ENCODE data around the gene DNAH9. TPM values are rescaled to one million over a fixed set of nuclear protein-coding genes. Genes with fewer than 3 reads are reported as not detected.

The DNAH9 gene
- total RNA-seq, 1 donor from 2014 or later, result 0.08 TPM

GRCh38 chr17:11561702-11562101, 36.6 kb upstream of the DNAH9 start:
- H3K4me3 ChIP-seq (ENCODE audit: low read depth, low read length), result no peak overlapping the region
- H3K27me3 ChIP-seq (ENCODE audit: control insufficient read depth, insufficient read depth, low read length), result no peaks in the 10 kb centered on the region
- DNase-seq (ENCODE audit: low read depth), result no peak
- H3K36me3 ChIP-seq (ENCODE audit: control insufficient read depth, insufficient read depth, low read length), result no peaks in the 10 kb centered on the region
- TF ChIP-seq CTCF (IDR thresholded peaks at IDR 0.05; ENCODE audit: insufficient read depth, low read length, poor library complexity, severe bottlenecking), result no peak

- DNase-seq (ENCODE audit: low read depth), result no peak
- no peak for TF ChIP-seq CTCF (IDR thresholded peaks at IDR 0.05; ENCODE audit: insufficient read depth, low read length, poor library complexity, severe bottlenecking)
- no peak overlapping the region for H3K4me3 ChIP-seq (ENCODE audit: low read depth, low read length)
- no peaks in the 10 kb centered on the region for H3K36me3 ChIP-seq (ENCODE audit: control insufficient read depth, insufficient read depth, low read length)
- H3K27me3 ChIP-seq (ENCODE audit: control insufficient read depth, insufficient read depth, low read length), result no peaks in the 10 kb centered on the region
Measured at GRCh38 chr17:11564589-11565380, 33.5 kb upstream of the DNAH9 start.

- Histone ChIP-seq H3K4me3 (ENCODE audit: low read depth, low read length) (no peak overlapping the region), H3K36me3 (ENCODE audit: control insufficient read depth, insufficient read depth, low read length) (no peaks in the 10 kb centered on the region), H3K27me3 (ENCODE audit: control insufficient read depth, insufficient read depth, low read length) (no peaks in the 10 kb centered on the region)
- no peak for TF ChIP-seq CTCF (IDR thresholded peaks at IDR 0.05; ENCODE audit: insufficient read depth, low read length, poor library complexity, severe bottlenecking)
- DNase-seq (ENCODE audit: low read depth), result no peak
Measured at GRCh38 chr17:11565591-11565990, 32.7 kb upstream of the DNAH9 start.

GRCh38 chr17:11578998-11579397, 19.3 kb upstream of the DNAH9 start:
- Histone ChIP-seq H3K36me3 (ENCODE audit: control insufficient read depth, insufficient read depth, low read length) (no peaks in the 10 kb centered on the region), H3K27me3 (ENCODE audit: control insufficient read depth, insufficient read depth, low read length) (no peaks in the 10 kb centered on the region), H3K4me3 (ENCODE audit: low read depth, low read length) (no peak overlapping the region)
- DNase-seq (ENCODE audit: low read depth), result no peak
- TF ChIP-seq CTCF (IDR thresholded peaks at IDR 0.05; ENCODE audit: insufficient read depth, low read length, poor library complexity, severe bottlenecking), result no peak

- TF ChIP-seq CTCF (IDR thresholded peaks at IDR 0.05; ENCODE audit: insufficient read depth, low read length, poor library complexity, severe bottlenecking), result no peak
- H3K27me3 ChIP-seq (ENCODE audit: control insufficient read depth, insufficient read depth, low read length), result no peaks in the 10 kb centered on the region
- DNase-seq (ENCODE audit: low read depth), result no peak
- H3K36me3 ChIP-seq (ENCODE audit: control insufficient read depth, insufficient read depth, low read length), result no peaks in the 10 kb centered on the region
- H3K4me3 ChIP-seq (ENCODE audit: low read depth, low read length), result no peak overlapping the region
Measured at GRCh38 chr17:11580677-11581076, 17.6 kb upstream of the DNAH9 start.

- no peak overlapping the region for H3K4me3 ChIP-seq (ENCODE audit: low read depth, low read length)
- TF ChIP-seq CTCF (IDR thresholded peaks at IDR 0.05; ENCODE audit: insufficient read depth, low read length, poor library complexity, severe bottlenecking), result no peak
- H3K27me3 ChIP-seq (ENCODE audit: control insufficient read depth, insufficient read depth, low read length), result no peaks in the 10 kb centered on the region
- no peak for DNase-seq (ENCODE audit: low read depth)
- H3K36me3 ChIP-seq (ENCODE audit: control insufficient read depth, insufficient read depth, low read length), result no peaks in the 10 kb centered on the region
Measured at GRCh38 chr17:11582217-11582616, 16.1 kb upstream of the DNAH9 start.
